ENCODE measurements around the gene ZNF239.
"Not testable (repeated sequence)": the region's sequence is repeated elsewhere in the genome, so short reads cannot be mapped to it uniquely, and the experiment has no call there.

DNA sequence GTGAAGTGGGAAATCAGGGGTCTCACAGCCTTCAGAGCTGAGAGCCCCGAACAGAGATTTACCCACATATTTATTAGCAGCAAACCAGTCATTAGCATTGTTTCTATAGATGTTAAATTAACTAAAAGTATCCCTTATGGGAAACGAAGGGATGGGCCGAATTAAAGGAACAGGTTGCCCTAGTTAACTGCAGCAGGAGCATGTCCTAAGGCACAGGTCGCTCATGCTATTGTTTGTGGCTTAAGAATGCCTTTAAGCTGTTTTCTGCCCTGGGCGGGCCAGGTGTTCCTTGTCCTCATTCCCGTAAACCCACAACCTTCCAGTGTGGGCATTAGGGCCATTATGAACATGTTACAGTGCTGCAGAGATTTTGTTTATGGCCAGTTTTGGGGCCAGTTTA lies 27.2 kb upstream of the ZNF239 start:
- TF ChIP-seq, protein P1, sequence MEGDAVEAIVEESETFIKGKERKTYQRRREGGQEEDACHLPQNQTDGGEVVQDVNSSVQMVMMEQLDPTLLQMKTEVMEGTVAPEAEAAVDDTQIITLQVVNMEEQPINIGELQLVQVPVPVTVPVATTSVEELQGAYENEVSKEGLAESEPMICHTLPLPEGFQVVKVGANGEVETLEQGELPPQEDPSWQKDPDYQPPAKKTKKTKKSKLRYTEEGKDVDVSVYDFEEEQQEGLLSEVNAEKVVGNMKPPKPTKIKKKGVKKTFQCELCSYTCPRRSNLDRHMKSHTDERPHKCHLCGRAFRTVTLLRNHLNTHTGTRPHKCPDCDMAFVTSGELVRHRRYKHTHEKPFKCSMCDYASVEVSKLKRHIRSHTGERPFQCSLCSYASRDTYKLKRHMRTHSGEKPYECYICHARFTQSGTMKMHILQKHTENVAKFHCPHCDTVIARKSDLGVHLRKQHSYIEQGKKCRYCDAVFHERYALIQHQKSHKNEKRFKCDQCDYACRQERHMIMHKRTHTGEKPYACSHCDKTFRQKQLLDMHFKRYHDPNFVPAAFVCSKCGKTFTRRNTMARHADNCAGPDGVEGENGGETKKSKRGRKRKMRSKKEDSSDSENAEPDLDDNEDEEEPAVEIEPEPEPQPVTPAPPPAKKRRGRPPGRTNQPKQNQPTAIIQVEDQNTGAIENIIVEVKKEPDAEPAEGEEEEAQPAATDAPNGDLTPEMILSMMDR (IDR thresholded peaks at IDR 0.05) = not testable (repeated sequence)
- not testable (repeated sequence) for TF ChIP-seq EZH2phosphoT487 (IDR thresholded peaks at IDR 0.05)

Measured in neural progenitor cell (in vitro differentiated cells).